ENCODE results near the gene RHBDF2.

RHBDF2 gene

DNA sequence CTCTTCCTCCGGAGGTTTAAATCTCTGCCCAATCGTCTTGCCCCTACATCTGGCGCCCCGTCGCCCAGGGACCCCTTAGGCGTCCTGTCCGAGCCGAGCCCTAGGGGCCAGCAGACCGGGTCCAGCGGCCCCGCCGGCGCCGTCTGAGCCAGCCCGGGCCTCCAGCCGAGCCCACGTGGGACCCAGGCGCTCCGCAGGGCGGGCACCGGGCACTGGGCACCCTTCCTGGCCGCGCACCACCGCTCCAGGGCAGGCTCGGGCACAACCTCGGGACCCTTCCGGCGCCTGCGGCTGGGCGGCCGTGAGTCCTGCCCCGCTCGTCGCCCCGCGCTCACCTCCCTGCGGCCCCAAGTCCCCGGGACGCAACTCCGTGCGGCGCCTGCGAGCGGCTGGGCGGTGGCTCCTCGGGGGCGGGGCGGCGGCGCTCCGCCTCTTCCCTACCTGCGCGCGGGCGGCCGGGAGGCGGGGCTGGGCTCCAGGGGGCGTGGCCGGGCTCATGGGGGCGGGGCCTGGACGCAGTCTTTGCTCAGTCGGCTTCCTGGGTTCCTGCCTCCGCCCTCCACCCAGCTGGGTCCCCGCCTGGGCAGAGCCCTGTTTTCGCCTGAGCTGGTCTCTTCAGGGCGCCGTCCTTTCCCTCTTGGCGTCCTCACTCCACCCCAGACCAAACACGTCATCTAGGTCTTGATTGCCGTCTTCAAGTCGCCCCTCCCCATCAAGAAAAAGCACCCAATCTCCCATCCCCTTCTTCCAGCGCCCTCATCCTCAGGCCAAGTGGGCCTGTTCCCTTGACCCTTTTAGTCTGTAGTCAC is at the start of gene RHBDF2:
Gene RHBDF2, minus strand, starts transcription at position 406 of the 809 bp plus-strand sequence. CDS start 19,899 bp downstream, outside the sequence.
- H3K4me3 ChIP-seq (ENCODE audit: low read depth, low read length) = peak within 1 kb of the TSS; percentile 84

DNA sequence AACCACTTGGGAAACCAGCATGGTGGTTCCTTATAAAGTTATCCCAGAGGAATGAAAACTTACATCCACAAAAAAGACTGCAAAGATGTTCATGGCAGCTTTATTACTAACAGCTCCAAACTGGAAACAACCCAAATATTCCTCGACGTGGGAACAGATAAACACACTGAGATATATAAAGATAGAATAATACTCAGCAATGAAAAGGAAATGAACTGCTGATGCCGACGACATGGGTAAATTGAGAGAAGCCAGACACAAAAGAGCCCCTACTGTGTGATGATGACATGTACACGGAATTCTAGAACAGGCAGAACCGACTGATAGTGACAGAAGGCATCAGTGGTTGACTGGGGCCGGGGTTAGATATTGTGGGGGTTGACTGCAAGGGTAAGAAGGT is 48.3 kb upstream of the RHBDF2 start:
- Histone ChIP-seq H3K4me3 (ENCODE audit: low read depth, low read length) (no peak overlapping the region), H3K27me3 (ENCODE audit: control insufficient read depth, insufficient read depth, low read length) (no peaks in the 10 kb centered on the region), H3K9ac (ENCODE audit: low read depth, low read length) (no peak overlapping the region), H3K27ac (ENCODE audit: low read depth, low read length) (no peak overlapping the region), H3K36me3 (ENCODE audit: control insufficient read depth, insufficient read depth, low read length) (no peaks in the 10 kb centered on the region), H3K4me1 (ENCODE audit: control insufficient read depth, insufficient read depth, low read length) (peaks cover 26% of the 10 kb centered on the region), H3K9me3 (ENCODE audit: control insufficient read depth, insufficient read depth, low read length) (no peaks in the 10 kb centered on the region)

More for the DNA sequence above, at the start of gene RHBDF2:
- H3K9me3 ChIP-seq (ENCODE audit: control insufficient read depth, insufficient read depth, low read length) = no peaks in the 10 kb centered on the region
- H3K4me1 ChIP-seq (ENCODE audit: control insufficient read depth, insufficient read depth, low read length) = peaks cover 32% of the 10 kb centered on the region
- H3K27ac ChIP-seq (ENCODE audit: low read depth, low read length) = peak within 1 kb of the TSS; percentile 23
- H3K9ac ChIP-seq (ENCODE audit: low read depth, low read length) = peak within 1 kb of the TSS; percentile 53; the same call in 1 of the 2 replicates
- no peaks in the 10 kb centered on the region for H3K36me3 ChIP-seq (ENCODE audit: control insufficient read depth, insufficient read depth, low read length)
- H3K27me3 ChIP-seq (ENCODE audit: control insufficient read depth, insufficient read depth, low read length) = no peaks in the 10 kb centered on the region

DNA sequence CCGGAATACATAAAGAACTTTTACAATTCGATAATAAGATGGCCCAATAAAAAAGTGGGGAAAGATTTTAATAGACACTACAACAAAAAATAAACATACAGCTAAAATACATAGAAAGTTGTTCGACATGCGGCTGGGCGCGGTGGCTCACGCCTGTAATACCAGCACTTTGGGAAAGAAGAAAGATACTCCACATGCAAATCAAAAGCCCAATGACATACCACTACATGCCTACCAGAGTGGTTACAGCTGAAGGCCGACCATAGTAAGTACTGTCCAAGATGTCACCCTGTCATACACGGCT is 47.9 kb upstream of the RHBDF2 start:
- Histone ChIP-seq H3K9ac (ENCODE audit: low read depth, low read length) (no peak overlapping the region), H3K4me3 (ENCODE audit: low read depth, low read length) (no peak overlapping the region), H3K36me3 (ENCODE audit: control insufficient read depth, insufficient read depth, low read length) (no peaks in the 10 kb centered on the region), H3K27me3 (ENCODE audit: control insufficient read depth, insufficient read depth, low read length) (no peaks in the 10 kb centered on the region), H3K27ac (ENCODE audit: low read depth, low read length) (no peak overlapping the region), H3K4me1 (ENCODE audit: control insufficient read depth, insufficient read depth, low read length) (peaks cover 30% of the 10 kb centered on the region), H3K9me3 (ENCODE audit: control insufficient read depth, insufficient read depth, low read length) (no peaks in the 10 kb centered on the region)

DNA sequence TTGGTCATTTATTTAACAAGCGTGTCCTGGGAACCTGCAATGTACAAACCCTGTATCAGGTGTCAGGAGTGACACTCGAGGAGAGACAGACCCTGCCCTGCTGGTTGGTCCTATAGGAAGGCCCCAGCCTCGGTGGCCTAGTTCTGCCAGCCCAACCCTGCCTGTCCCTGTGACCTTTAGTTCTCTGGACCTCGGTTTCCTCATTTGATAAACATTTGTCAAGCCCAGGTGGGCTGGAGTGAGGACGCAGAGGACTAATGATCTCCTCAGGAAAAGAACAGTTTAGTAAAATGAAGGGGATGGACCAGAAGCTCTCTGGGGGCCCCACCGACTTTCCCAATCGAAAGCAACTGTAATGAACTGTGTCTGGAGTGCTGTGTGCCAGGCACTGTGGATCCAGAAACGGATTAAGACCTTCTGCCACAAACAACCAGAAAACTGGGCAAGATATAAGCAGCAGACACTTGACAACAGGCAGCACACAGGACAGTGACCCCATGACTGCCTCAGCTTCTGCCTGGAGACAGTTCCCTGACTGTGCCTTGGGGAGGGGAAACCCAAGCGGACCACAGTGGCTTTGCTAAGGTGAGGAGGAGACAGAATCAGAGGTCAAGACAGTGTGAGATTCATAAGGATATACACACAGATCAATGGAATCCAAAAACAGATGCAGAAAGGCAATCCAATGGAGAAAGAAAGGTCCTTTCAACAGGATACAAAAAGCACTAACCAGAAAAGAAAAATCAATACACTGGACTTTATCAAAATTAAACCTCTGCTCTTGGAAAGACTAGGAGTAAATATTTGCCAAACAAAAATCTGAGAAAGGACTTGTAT is 47.4 kb upstream of the RHBDF2 start:
- H3K4me3 ChIP-seq (ENCODE audit: low read depth, low read length) = no peak overlapping the region
- H3K36me3 ChIP-seq (ENCODE audit: control insufficient read depth, insufficient read depth, low read length) = no peaks in the 10 kb centered on the region
- no peak overlapping the region for H3K27ac ChIP-seq (ENCODE audit: low read depth, low read length)
- H3K27me3 ChIP-seq (ENCODE audit: control insufficient read depth, insufficient read depth, low read length) = 0 out of 2 replicates have a peak, but pooled peaks cover 2% of the 10 kb centered on the region
- H3K9me3 ChIP-seq (ENCODE audit: control insufficient read depth, insufficient read depth, low read length) = no peaks in the 10 kb centered on the region
- peaks cover 35% of the 10 kb centered on the region for H3K4me1 ChIP-seq (ENCODE audit: control insufficient read depth, insufficient read depth, low read length)
- no peak overlapping the region for H3K9ac ChIP-seq (ENCODE audit: low read depth, low read length)

DNA sequence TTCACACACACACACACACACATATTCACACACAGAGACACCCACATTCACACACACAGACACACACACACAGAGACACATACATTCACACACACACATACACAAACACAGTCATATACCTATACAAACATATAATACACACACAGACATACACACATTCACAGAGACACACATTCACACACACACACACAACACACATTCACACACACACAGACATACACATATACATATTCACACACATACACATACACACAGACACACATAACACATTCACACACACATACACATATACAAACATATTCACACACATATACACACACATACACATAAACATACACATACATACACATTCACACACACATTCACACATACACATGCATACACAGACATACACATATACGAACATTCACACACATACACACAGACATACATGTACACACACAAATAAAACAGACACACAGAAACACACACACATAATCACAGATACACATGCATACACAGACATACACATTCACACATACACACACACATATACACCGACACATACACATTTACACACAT is 46.5 kb upstream of the RHBDF2 start:
- 0 out of 2 replicates have a peak, but pooled peaks cover 2% of the 10 kb centered on the region for H3K27me3 ChIP-seq (ENCODE audit: control insufficient read depth, insufficient read depth, low read length)
- no peaks in the 10 kb centered on the region for H3K9me3 ChIP-seq (ENCODE audit: control insufficient read depth, insufficient read depth, low read length)
- peaks cover 36% of the 10 kb centered on the region for H3K4me1 ChIP-seq (ENCODE audit: control insufficient read depth, insufficient read depth, low read length)
- H3K9ac ChIP-seq (ENCODE audit: low read depth, low read length) = no peak overlapping the region
- H3K36me3 ChIP-seq (ENCODE audit: control insufficient read depth, insufficient read depth, low read length) = no peaks in the 10 kb centered on the region
- no peak overlapping the region for H3K27ac ChIP-seq (ENCODE audit: low read depth, low read length)
- no peak overlapping the region for H3K4me3 ChIP-seq (ENCODE audit: low read depth, low read length)

DNA sequence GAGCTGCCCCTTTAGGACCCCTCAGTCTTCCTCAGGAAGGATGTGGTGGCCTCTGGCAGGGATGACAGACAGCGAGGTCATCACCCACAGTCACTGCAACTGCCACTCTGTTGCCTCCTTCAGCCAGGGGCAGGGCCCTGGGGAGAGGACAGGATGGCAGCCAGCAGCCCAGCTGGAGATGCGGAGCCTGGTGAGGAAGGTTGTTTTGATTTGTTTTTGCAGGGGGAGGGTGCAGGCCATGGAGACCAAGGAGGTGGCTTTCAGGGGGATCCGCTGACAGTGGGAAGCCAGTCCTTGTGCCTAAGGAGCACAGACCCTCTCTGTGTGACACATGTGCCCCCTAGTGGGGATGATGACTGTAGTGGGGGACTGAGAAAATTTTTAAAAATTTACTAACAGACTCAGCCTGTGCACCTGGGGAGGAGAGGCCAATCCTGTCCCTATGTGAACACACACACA is 46.0 kb upstream of the RHBDF2 start:
- Histone ChIP-seq H3K9ac (ENCODE audit: low read depth, low read length) (no peak overlapping the region), H3K27me3 (ENCODE audit: control insufficient read depth, insufficient read depth, low read length) (0 out of 2 replicates have a peak, but pooled peaks cover 2% of the 10 kb centered on the region), H3K4me1 (ENCODE audit: control insufficient read depth, insufficient read depth, low read length) (peaks cover 36% of the 10 kb centered on the region), H3K36me3 (ENCODE audit: control insufficient read depth, insufficient read depth, low read length) (no peaks in the 10 kb centered on the region), H3K4me3 (ENCODE audit: low read depth, low read length) (no peak overlapping the region), H3K27ac (ENCODE audit: low read depth, low read length) (no peak overlapping the region), H3K9me3 (ENCODE audit: control insufficient read depth, insufficient read depth, low read length) (no peaks in the 10 kb centered on the region)

DNA sequence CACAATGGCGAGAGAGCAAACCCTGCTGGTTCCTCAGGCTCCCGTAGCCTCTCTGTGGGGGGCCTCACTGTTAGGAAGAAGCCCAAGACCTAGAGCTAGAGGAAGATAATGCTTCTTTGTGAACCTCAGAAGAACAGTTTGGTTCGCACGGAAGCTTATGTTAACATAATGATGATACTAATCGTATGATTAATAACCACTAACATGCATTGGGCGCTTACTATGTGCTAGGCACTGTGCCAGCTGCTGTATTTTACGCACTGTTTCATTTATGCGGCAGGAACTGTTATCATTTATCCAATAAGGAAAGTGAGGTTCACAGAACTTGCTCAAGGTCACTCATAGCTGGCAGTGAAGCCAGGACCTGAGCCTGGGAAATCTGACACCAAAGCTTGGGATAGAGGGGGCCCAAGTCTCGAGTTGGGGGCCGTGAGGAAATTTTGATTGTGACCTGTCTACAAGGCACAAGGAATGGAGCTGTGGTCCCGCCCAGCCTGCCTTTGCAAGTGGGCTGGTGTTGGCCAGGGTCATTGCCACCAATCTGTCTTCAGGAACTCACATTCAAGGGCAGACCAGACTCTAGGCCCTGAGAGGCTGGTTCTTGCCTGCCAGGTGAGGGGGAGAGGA is 45.4 kb upstream of the RHBDF2 start:
- Histone ChIP-seq H3K36me3 (ENCODE audit: control insufficient read depth, insufficient read depth, low read length) (no peaks in the 10 kb centered on the region), H3K27ac (ENCODE audit: low read depth, low read length) (no peak overlapping the region), H3K27me3 (ENCODE audit: control insufficient read depth, insufficient read depth, low read length) (0 out of 2 replicates have a peak, but pooled peaks cover 2% of the 10 kb centered on the region), H3K4me3 (ENCODE audit: low read depth, low read length) (no peak overlapping the region), H3K9ac (ENCODE audit: low read depth, low read length) (no peak overlapping the region), H3K9me3 (ENCODE audit: control insufficient read depth, insufficient read depth, low read length) (no peaks in the 10 kb centered on the region), H3K4me1 (ENCODE audit: control insufficient read depth, insufficient read depth, low read length) (peaks cover 38% of the 10 kb centered on the region)

DNA sequence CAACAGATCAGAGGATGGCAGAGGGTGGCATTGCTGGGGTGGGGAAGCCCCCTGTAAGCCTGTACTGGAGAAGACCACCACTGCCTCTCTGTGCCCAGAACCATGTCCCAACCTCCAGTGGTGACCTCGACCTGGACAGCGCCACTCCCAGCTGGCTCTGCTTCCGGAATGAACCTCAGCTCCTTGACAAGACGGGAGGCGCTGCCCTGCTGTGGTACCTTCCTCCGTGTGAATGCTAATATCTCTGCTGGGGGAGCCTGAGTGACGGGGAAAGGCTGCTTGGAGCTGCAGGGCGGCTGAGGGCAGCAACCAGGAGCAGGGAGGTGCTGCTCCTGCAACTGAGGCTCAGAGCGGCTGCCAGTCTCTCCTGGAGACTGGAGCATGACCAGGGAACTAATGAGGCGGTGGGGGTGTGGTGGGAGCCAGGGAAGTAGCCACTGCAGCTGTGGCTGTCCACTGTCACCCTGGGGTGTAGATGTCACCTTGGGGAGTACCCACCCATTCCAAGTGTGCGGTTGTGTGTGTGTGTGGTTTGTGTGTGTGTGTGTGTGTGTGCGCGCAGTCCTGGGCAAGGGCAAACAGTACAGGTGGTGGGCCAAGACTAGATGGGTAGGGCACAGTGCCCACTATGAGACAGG is 44.8 kb upstream of the RHBDF2 start:
- Histone ChIP-seq H3K4me3 (ENCODE audit: low read depth, low read length) (no peak overlapping the region), H3K27ac (ENCODE audit: low read depth, low read length) (no peak overlapping the region), H3K27me3 (ENCODE audit: control insufficient read depth, insufficient read depth, low read length) (0 out of 2 replicates have a peak, but pooled peaks cover 2% of the 10 kb centered on the region), H3K9ac (ENCODE audit: low read depth, low read length) (no peak overlapping the region), H3K36me3 (ENCODE audit: control insufficient read depth, insufficient read depth, low read length) (no peaks in the 10 kb centered on the region), H3K9me3 (ENCODE audit: control insufficient read depth, insufficient read depth, low read length) (no peaks in the 10 kb centered on the region), H3K4me1 (ENCODE audit: control insufficient read depth, insufficient read depth, low read length) (peaks cover 41% of the 10 kb centered on the region)

DNA sequence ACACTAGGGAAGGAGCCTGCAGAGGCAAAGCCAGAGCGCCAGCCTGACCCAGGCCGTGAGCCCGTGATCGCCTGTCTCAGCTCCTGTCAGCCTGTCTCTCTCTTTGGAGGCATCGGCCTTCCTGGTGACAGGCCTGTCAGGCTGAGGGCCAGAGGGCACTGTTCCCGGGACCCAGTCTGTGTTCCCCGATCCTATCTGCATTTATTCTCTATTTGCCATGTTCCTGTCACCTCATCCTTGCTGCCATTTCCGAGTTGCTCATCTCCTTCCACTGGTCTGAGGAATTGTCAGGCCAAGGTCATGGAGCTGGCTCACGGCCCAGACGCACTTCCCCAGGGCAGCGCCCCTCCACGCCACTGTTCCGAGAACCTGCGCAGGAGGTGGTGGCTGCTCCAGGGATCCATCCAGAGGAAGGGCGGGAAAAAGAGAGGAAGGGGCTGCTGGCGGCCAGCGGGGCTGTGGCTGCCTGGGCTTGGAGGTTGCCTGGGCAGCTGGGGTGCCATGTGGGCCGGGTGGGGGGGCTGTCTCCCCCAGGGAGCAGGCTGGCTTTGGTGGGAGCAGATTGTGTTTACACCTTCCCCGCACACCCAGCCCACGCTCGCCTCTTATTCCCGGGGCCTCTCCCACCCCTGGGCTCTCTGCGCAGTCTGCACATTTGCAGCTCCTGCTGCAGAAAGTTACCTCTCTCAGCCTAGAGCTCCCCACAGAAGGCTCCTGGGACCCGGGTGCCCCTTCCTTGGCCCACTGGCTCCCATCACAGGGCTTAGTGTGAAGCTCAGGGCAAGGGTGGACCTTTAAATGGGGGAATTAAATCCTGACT is 43.5 kb upstream of the RHBDF2 start:
- Histone ChIP-seq H3K9me3 (ENCODE audit: control insufficient read depth, insufficient read depth, low read length) (no peaks in the 10 kb centered on the region), H3K9ac (ENCODE audit: low read depth, low read length) (no peak overlapping the region), H3K36me3 (ENCODE audit: control insufficient read depth, insufficient read depth, low read length) (no peaks in the 10 kb centered on the region), H3K4me1 (ENCODE audit: control insufficient read depth, insufficient read depth, low read length) (peaks cover 41% of the 10 kb centered on the region), H3K27ac (ENCODE audit: low read depth, low read length) (no peak overlapping the region), H3K27me3 (ENCODE audit: control insufficient read depth, insufficient read depth, low read length) (peaks cover 4% of the 10 kb centered on the region), H3K4me3 (ENCODE audit: low read depth, low read length) (no peak overlapping the region)

Measured in HUES48 (cell line).